Measurements from ENCODE around the gene PPARA.

PPARA gene

DNA sequence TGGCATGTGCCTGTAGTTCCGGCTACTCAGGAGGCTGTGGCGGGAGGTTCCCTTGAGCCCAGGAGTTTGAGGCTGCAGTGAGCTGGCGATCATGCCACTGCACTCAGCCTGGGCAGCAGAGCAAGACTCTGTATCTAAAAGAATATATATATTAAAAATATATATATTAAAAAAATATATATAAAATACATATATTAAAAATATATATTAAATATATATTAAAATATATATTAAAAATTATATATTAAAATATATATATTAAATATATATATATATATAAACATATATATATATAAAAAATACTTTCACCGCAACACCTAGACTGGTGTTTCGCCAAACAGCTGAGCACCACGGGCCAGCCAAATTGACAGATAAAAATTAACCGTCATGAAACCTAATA, 126.2 kb downstream of the PPARA start:
- no peak for TF ChIP-seq CTCF (IDR thresholded peaks at IDR 0.05; ENCODE audit: borderline replicate concordance, insufficient read depth, low read depth, low read length)

DNA sequence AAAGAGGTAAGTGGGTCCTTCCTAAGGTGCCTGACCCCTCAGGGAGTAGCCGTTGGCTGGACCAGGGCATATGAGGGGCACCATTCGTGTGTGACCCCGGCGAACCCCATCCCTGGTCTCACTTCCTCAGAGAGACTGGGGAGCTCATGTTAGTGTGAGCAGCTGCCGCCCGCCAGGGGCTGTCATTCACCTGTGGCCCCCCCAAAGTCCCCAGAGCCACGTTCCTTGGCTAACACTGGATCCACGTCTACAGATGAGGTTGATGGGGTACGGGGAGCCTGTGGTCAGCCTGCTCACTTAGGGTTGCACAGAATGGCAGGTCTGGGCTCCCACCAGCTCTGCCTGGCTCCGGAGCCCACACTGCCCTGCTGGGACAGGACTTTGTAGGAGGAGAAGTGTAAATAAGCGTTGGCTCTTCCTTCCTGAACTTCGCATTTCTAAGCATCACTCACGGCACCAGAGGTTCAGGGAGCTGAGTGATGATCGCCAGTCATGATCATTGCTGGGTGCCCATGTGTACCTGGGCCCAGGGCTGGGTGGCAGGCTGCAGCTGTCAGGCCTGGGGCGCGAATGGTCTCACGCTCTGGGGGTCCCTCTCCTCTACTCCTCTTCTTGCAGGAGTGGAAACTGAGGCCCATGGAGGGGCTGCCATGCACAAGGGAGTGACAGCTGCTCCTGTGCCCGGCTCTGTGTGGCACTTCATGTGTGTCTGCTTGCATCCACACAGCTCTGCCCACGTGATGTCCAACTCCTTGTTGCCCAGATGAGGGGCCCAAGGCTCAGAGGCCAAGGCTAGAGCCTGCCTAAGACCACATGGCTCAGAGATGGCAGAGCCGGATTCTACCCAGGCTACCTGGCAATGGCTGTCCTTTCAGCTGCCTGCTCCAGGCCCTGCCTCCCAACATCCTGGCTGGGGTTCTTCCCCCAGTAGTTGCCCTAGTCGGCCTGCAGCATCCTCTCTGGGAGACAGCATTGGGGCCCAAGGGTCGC, 128.6 kb downstream of the PPARA start:
- TF ChIP-seq CTCF (IDR thresholded peaks at IDR 0.05; ENCODE audit: borderline replicate concordance, insufficient read depth, low read depth, low read length), result no peak
- no peak overlapping the region for H3K4me3 ChIP-seq (ENCODE audit: low read depth, low read length)

More for the DNA sequence above, 126.2 kb downstream of the PPARA start:
- no peak overlapping the region for H3K4me3 ChIP-seq (ENCODE audit: low read depth, low read length)

- no peak overlapping the region for H3K4me3 ChIP-seq (ENCODE audit: low read depth, low read length)
- TF ChIP-seq CTCF (IDR thresholded peaks at IDR 0.05; ENCODE audit: borderline replicate concordance, insufficient read depth, low read depth, low read length), result no peak
Measured at GRCh38 chr22:46280063-46280817, 129.9 kb downstream of the PPARA start.

GRCh38 chr22:46280999-46281623, 130.8 kb downstream of the PPARA start:
- no peak for TF ChIP-seq CTCF (IDR thresholded peaks at IDR 0.05; ENCODE audit: borderline replicate concordance, insufficient read depth, low read depth, low read length)

DNA sequence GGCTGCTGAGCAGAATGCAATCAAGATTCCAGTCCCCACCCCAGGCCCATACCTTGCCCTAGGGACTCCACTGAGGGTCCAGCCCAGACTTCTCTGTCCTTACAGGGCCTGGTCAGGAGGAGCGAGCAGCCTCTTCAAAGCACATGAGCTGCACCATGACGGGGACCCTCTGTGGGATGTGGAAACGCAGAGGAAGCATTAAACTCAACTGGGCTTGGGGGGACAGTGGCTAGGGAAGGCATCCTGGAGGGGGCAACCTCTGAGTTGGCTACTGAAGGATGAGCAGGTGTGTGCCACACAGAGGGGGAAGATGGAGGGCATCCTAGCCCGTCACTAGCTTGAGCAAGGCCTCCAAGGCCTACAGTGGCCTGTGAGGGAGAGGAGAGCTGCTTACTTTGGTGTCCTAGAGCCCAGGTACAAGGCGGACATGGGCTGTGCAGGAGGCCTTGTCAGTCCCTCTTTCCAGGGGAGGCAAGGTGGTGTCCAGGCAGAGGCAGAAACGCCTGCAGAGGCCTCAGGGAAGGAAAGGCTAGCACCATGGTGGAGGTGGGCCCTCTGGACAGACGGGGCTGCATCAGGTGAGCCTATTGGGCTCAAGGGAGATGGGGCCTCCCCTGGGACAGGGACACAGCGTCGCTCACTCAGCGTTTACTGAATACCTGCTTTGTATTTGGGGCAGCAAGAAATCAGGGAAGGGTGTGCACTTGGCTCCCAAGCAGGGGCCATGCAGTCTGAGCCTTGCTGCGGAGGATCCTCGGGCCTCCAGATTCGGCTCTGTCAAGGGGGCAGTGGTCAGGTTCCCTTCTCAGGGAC, 131.7 kb downstream of the PPARA start:
- H3K4me3 ChIP-seq (ENCODE audit: low read depth, low read length), result no peak overlapping the region
- TF ChIP-seq CTCF (IDR thresholded peaks at IDR 0.05; ENCODE audit: borderline replicate concordance, insufficient read depth, low read depth, low read length), result no peak

More at GRCh38 chr22:46280999-46281623, 130.8 kb downstream of the PPARA start:
- H3K4me3 ChIP-seq (ENCODE audit: low read depth, low read length), result no peak overlapping the region

- TF ChIP-seq CTCF (IDR thresholded peaks at IDR 0.05; ENCODE audit: borderline replicate concordance, insufficient read depth, low read depth, low read length), result no peak
- no peak overlapping the region for H3K4me3 ChIP-seq (ENCODE audit: low read depth, low read length)
Measured at GRCh38 chr22:46286006-46286405, 135.7 kb downstream of the PPARA start.
